ENCODE data around the gene SOX15. TPM values are rescaled to one million over a fixed set of nuclear protein-coding genes. Genes with fewer than 3 reads are reported as not detected.

The SOX15 gene
- total and polyA plus RNA-seq, 10 of the 15 experiments (the other 5 are each of a cell fraction or from before 2014, with no cell fraction given), result 0.06 to 0.53 (median 0.16) TPM; not detected in 2

GRCh38 chr17:7583253-7584109 lies 6.4 kb downstream of the SOX15 start, which contains the start of gene MPDU1 (continued):
- TF ChIP-seq SIX5 (IDR thresholded peaks at IDR 0.05; ENCODE audit: low read depth, low read length, severe bottlenecking), result peak; percentile 68
- TF ChIP-seq SUPT20H (IDR thresholded peaks at IDR 0.05; ENCODE audit: borderline replicate concordance, control insufficient read depth, low read depth, low read length), result no peak
- no peak for TF ChIP-seq DPF2 (IDR thresholded peaks at IDR 0.05)
- 0 out of 2 replicates have a peak, but pooled peaks have one; percentile 20 for TF ChIP-seq NKRF (conservative IDR thresholded peaks at IDR 0.05)
- TF ChIP-seq ATF2 (IDR thresholded peaks at IDR 0.05; ENCODE audit: low read length), result no peak
- 0 out of 2 replicates have a peak, but pooled peaks have one; percentile 39 for TF ChIP-seq HDAC2 (IDR thresholded peaks at IDR 0.05)
